DMS 273 (cell line): ENCODE results near the gene ADD2.

Experiments used
- DNase-seq: peaks from one replicate; lab custom pipeline; 2025; ENCODE audit not compliant: unreplicated experiment; lab: John Stamatoyannopoulos, UW

Gene ADD2

GRCh38 chr2:70607121-70607561 lies 160.9 kb downstream of the ADD2 start:
- DNase-seq: no peak
